Stimulated activated CD4-positive, alpha-beta T cell treated with anti-CD3 and anti-CD28 coated beads, Interleukin-4, amount 100 ng/mL, for 1 hour (primary cell): ENCODE data around the gene DPP4.

ENCODE experiments used
- DNase-seq: peaks from one replicate; pipeline ENCODE4 v3.0.0-alpha.2; 2020

The DPP4 gene

GRCh38 chr2:162014751-162015150 lies 59.3 kb downstream of the DPP4 start:
- DNase-seq: no peak

- no peak for DNase-seq
Measured at GRCh38 chr2:162013514-162014475, 60.2 kb downstream of the DPP4 start.

- no peak for DNase-seq
Measured at GRCh38 chr2:162012565-162013058, 61.4 kb downstream of the DPP4 start.

GRCh38 chr2:162011706-162012564 lies 62.1 kb downstream of the DPP4 start:
- no peak for DNase-seq

GRCh38 chr2:162009543-162009942 lies 64.5 kb downstream of the DPP4 start:
- DNase-seq: no peak

- no peak for DNase-seq
Measured at GRCh38 chr2:162007447-162008040, 66.5 kb downstream of the DPP4 start.

GRCh38 chr2:162006337-162006736 lies 67.7 kb downstream of the DPP4 start:
- DNase-seq: no peak

- no peak for DNase-seq
Measured at GRCh38 chr2:162004031-162004430, 70.0 kb downstream of the DPP4 start.

GRCh38 chr2:162002623-162003235 lies 71.3 kb downstream of the DPP4 start:
- DNase-seq: no peak

GRCh38 chr2:162000431-162000830 lies 73.6 kb downstream of the DPP4 start:
- no peak for DNase-seq

GRCh38 chr2:161999321-161999720 lies 74.7 kb downstream of the DPP4 start:
- DNase-seq: no peak

- no peak for DNase-seq
Measured at GRCh38 chr2:161998857-161999256, 75.2 kb downstream of the DPP4 start.

GRCh38 chr2:161997916-161998471 lies 76.0 kb downstream of the DPP4 start:
- DNase-seq: no peak

GRCh38 chr2:161995553-161996016 lies 78.4 kb downstream of the DPP4 start:
- DNase-seq: no peak

GRCh38 chr2:161994761-161995520 lies 79.1 kb downstream of the DPP4 start:
- DNase-seq: no peak

- peak; percentile 46 for DNase-seq
Measured at GRCh38 chr2:161992531-161992930, 81.5 kb downstream of the DPP4 start.

GRCh38 chr2:161991991-161992390 lies 82.0 kb downstream of the DPP4 start:
- DNase-seq: no peak

- no peak for DNase-seq
Measured at GRCh38 chr2:161990741-161991140, 83.3 kb downstream of the DPP4 start.

- DNase-seq: no peak
Measured at GRCh38 chr2:161990036-161990435, 84.0 kb downstream of the DPP4 start.

- no peak for DNase-seq
Measured at GRCh38 chr2:161988589-161988988, 85.4 kb downstream of the DPP4 start.

- no peak for DNase-seq
Measured at GRCh38 chr2:161987311-161987710, 86.7 kb downstream of the DPP4 start.
